C4-2B (cell line): ENCODE data around the gene MROH2A.

Source experiments
- ZFX ChIP-seq: fragments of 450-650 bp; IDR thresholded peaks from 2 replicates; pipeline ENCODE4 v1.6.1; 2017
- TF ChIP-seq, protein P1 (sequence below): fragments of 450-650 bp; conservative IDR thresholded peaks from 2 replicates; pipeline ENCODE4 v1.5.1; 2017; ENCODE audit warnings: mild to moderate bottlenecking

DNA sequence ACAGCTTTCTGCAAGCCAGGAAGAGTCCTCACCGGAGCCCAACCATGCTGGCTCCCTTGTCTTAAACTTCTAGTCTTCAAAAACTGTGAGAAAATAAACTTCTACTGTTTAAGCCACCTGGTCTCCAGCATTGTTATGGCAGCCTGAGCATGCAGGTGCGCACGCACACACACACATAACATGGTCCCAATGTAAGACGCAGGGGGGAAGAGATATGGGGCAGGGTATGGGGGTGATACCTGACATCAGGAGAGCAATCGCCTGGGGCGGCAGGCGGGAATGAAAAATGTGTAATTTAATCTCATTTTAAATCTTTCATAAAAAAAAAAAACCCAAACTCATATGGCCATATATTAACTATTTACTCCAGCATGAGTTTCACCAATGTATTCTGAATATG lies 58.2 kb downstream of the MROH2A start:
- TF ChIP-seq, protein P1, sequence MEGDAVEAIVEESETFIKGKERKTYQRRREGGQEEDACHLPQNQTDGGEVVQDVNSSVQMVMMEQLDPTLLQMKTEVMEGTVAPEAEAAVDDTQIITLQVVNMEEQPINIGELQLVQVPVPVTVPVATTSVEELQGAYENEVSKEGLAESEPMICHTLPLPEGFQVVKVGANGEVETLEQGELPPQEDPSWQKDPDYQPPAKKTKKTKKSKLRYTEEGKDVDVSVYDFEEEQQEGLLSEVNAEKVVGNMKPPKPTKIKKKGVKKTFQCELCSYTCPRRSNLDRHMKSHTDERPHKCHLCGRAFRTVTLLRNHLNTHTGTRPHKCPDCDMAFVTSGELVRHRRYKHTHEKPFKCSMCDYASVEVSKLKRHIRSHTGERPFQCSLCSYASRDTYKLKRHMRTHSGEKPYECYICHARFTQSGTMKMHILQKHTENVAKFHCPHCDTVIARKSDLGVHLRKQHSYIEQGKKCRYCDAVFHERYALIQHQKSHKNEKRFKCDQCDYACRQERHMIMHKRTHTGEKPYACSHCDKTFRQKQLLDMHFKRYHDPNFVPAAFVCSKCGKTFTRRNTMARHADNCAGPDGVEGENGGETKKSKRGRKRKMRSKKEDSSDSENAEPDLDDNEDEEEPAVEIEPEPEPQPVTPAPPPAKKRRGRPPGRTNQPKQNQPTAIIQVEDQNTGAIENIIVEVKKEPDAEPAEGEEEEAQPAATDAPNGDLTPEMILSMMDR = no peak
- no peak for TF ChIP-seq ZFX
